GM10248 (cell line): ENCODE data around the gene MEF2C.

Experiments used
- CTCF ChIA-PET: fragments of 300-600 bp; sonication (Branson Sonifier 250); formaldehyde crosslinking; extraction: SDS; loops from one replicate; lab custom pipeline; 2021; ENCODE audit warnings: antibody characterized with exemption; lab: Yijun Ruan, JAX
- POLR2A ChIA-PET: fragments of 350-650 bp; sonication (Branson Sonifier 250); formaldehyde crosslinking; extraction: SDS; loops from one replicate; lab custom pipeline; 2020; ENCODE audit warnings: antibody characterized with exemption; lab: Yijun Ruan, JAX
- DNase-seq: peaks from one replicate; pipeline ENCODE4 v3.0.0; 2012; ENCODE audit errors: extremely low spot score
- CTCF ChIP-seq: IDR thresholded peaks from 2 replicates; pipeline ENCODE4 v1.5.1; 2012; ENCODE audit warnings: mild to moderate bottlenecking, low read depth; ENCODE audit errors: extremely low read depth, missing control alignments, control extremely low read depth

MEF2C gene

GRCh38 chr5:88883836-88884607 lies 1.0 kb upstream of the MEF2C start:
- POLR2A ChIA-PET = interaction anchor here (0.5 to 1.1 kb wide), 3 partner anchors 26 to 1606 kb away, joined by 3 to 6 read pairs (median 3); no protein-coding TSS in a partner anchor
- no peak for TF ChIP-seq CTCF
- DNase-seq = no peak
- CTCF ChIA-PET = interaction anchor here (0.8 to 1.8 kb wide), 5 partner anchors 13 to 418 kb away, joined by 3 to 5 read pairs (median 4); no protein-coding TSS in a partner anchor

- no peak for DNase-seq
- ChIA-PET POLR2A (interaction anchor here (0.6 to 1.1 kb wide), 4 partner anchors 94 to 936 kb away, joined by 3 to 4 read pairs (median 4); no protein-coding TSS in a partner anchor), CTCF (no interaction called here)
- TF ChIP-seq CTCF = no peak
These were observed 527 bp downstream of the MEF2C start for GRCh38 chr5:88882276-88883038.

- DNase-seq = no peak
- ChIA-PET CTCF (interaction anchor here (1.0 kb wide), 1 partner anchor 152 kb away, joined by 4 read pairs; no protein-coding TSS in a partner anchor), POLR2A (no interaction called here)
- no peak for TF ChIP-seq CTCF
These were observed 1.4 kb downstream of the MEF2C start for GRCh38 chr5:88881571-88881971.

- no peak for DNase-seq
- ChIA-PET POLR2A (interaction anchor here (1.1 kb wide), 1 partner anchor 402 kb away, joined by 3 read pairs; no protein-coding TSS in a partner anchor), CTCF (no interaction called here)
- no peak for TF ChIP-seq CTCF
These were observed 2.8 kb downstream of the MEF2C start for GRCh38 chr5:88880201-88880600.

GRCh38 chr5:88879724-88880123 lies 3.3 kb downstream of the MEF2C start:
- ChIA-PET POLR2A (interaction anchor here (1.1 kb wide), 1 partner anchor 402 kb away, joined by 3 read pairs; no protein-coding TSS in a partner anchor), CTCF (no interaction called here)

More at GRCh38 chr5:88879724-88880123, 3.3 kb downstream of the MEF2C start:
- TF ChIP-seq CTCF = no peak
- DNase-seq = no peak
